GM12872 (cell line): Measurements from ENCODE around the gene KIF18B.

ENCODE experiments used
- TF ChIP-seq, protein P1 (sequence below): IDR thresholded peaks from 3 replicates; pipeline ENCODE4 v1.5.1; 2011; ENCODE audit warnings: low read depth, mild to moderate bottlenecking, low read length, moderate library complexity; ENCODE audit not compliant: insufficient read depth

Gene KIF18B

DNA sequence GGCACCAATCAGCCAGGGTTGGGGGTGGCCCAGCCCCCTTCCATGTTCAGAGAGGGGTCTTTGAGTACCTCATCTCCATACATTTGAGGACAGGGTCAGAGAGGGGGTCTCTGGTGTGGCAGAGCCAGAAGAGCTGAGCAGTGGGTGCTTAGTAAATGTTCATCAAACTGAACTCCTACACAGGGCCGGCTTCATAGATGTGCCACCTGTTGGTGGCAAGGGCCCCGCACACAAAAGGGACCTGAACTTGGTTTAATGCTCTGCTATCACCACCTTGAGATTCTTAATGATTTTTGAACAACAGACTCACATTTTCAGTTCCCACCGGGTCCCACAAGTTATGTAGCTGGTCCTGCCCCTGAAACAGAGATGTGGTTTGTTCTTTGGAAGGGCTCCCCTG, 29.5 kb upstream of the KIF18B start:
- TF ChIP-seq, protein P1, sequence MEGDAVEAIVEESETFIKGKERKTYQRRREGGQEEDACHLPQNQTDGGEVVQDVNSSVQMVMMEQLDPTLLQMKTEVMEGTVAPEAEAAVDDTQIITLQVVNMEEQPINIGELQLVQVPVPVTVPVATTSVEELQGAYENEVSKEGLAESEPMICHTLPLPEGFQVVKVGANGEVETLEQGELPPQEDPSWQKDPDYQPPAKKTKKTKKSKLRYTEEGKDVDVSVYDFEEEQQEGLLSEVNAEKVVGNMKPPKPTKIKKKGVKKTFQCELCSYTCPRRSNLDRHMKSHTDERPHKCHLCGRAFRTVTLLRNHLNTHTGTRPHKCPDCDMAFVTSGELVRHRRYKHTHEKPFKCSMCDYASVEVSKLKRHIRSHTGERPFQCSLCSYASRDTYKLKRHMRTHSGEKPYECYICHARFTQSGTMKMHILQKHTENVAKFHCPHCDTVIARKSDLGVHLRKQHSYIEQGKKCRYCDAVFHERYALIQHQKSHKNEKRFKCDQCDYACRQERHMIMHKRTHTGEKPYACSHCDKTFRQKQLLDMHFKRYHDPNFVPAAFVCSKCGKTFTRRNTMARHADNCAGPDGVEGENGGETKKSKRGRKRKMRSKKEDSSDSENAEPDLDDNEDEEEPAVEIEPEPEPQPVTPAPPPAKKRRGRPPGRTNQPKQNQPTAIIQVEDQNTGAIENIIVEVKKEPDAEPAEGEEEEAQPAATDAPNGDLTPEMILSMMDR: no peak

DNA sequence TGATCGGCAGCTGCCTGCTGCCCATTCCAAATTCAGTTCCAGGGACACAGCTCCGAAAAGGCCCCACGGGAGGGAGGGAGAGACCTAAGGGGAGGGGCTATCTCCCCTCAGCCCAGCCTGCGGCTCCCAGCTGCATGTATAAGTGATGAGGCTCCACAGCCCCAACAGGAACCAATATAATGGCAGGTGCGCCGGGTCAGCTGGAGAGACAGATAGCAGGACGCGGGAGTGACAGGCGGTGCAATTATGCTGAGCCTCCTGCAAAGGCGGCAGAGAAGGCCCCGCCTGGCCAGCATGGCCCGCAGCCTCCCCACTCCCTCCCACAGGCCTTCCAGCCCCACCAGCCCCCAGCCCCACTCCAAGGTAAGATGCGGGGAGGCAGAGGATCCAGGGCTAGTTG, 28.6 kb upstream of the KIF18B start:
- TF ChIP-seq, protein P1: no peak

DNA sequence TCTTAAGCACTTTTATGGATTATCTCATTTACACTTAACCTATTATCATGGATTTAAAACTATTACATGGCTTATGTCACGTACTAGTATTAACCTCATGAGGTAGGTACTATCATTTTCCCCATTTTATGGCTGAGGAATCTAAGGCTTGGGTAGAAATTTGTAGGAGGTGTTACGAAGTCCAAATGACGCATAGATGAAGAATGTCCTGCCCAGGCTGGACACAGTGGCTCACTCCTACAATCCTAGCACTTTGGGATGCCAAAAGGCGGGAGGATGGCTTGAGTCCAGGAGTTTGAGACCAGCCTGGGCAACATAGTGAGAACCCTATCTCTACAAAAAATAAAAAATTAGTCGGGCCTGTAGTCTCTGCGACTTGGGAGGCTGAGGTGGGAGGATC, 25.4 kb upstream of the KIF18B start:
- TF ChIP-seq, protein P1: no peak

DNA sequence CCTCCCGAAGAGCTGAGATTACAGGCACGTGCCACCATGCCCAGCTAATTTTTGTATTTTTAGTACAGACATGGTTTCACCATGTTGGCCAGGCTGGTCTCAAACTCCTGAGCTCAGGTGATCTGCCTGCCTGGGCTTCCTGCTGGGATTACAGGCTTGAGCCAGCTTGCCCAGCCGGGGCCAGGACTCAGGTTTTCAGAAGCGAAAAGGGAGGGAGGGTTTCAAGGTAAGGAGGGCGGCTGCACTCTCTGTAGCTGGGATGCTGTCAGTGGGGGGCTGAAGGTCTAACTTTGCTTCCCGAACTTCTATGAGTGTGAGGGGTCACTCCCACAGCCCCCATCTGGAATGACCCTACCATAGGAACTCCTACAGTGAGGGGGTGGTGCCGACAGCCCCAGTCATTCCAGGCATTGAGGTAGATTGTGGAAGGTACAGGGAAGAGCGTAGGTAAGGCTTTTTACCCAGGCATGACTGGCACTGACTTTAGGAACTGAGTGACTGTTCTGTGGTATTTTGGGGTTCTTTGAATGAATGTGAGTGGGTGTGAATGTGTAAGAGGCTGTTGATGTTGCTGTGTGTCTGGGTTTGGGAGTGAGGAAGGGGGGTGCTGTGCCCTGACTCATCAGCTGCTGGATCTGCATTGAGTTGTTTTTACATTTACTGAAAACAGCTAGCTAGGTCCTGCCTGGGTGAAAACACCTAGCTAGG, 24.4 kb upstream of the KIF18B start:
- TF ChIP-seq, protein P1: no peak

DNA sequence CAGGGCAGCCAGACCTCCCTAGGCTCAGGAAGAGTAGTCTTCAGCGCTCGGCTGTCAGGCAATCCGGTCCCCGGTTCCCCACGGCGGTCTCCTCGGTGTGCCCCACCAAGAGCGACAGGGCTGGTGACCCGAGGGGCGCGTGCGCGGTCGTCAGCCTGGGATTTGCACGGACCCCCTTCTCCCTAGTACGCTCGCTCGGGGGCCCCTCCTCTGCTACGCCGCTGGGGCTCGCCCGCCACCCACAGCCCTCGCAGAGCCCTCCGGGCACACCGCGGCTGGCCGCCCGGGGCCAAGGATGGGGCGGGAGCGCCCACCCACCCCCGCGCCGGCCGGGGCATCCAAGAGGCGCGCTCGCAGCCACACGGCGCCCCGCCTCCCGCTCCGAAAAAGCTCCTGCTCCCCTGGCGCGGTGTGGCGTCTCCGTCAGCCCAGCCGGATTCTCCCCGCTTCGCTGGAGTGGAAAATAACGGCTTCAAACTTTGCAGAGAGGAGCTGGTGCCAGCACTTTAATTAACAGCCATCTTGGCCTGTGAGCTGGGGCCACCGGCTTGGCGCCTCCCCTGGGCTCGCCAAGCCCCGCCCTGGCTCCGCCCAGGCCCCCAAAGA, 22.7 kb upstream of the KIF18B start:
- TF ChIP-seq, protein P1: no peak

DNA sequence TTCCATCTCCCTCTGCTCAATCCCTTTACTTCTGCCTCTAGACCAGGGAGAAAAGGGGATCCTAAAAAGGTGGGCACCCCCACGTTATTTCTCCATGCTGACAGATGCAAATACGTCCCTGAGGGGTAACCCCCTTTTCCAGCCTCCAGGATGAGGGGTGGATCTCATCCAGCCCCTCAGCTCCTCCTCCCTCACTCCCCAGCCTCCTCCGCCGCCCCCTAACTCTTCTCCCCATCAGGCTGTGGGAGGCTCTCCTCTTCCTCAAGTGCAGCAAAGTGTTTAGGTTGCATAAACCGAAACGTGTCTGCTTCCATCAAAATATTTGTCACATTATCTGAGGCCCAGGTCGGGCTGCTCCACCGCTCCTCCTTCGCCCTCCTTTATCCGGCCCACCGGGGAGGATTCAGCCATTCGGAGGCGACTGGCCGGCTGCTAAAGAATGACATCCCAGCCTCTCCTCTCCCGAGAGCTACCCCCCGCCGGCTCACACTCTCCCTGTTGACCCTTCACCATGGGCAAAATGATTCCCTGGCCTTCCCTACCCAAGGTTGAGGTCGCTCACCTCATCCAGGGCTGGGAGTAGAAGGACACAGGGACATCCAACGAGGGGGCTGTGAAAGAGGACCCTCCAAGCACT, 21.7 kb upstream of the KIF18B start:
- TF ChIP-seq, protein P1: no peak

DNA sequence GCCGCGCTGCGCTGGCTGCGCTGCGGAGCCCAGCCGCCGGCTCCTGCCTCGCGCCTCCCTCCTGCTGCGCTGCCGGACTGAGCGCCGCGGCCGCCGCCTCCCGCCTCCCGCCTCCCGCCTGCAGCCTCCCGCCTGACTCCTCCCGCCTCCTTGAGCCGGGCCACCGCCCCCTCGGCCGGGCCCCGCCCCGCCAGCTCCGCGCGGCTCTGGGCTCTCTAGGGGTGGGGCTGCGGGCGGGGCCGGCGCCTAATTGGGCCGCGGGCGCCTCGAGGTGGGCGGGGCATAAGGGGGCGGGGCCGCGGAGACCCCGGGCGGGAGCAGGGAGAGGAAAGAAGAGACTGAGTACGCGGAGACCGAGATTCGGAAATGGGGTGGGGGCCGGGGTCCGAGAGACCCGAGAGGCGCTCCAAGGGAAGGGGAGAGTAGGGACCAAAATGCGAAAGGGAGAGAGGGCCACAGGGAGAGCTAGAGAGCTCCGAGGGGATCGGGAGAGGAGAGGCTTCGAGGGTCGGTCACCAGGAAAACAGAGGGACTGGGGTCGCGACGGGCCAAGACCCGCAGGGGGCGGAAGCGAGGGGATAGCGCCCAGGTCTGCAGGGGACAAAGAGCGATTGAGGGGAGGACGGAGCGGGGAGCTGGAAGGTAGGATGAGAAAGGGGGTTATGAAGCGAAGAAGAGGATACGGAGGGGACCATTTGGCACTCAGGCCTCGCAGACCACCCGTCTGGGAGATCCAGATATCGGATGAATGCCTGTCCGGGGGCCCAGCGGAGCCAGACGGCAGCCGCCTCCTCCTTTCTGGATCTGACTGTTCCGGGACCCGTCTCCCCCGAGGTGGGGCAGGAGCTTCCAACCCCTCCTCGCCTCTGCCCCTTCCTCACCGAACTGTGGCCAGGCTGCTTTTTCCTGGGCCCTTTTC, 20.9 kb upstream of the KIF18B start, which contains the start of gene C1QL1:
Gene C1QL1 (minus strand): TSS at position 79 of the 919 bp plus-strand sequence. CDS start 255 bp downstream, outside the sequence.
- TF ChIP-seq, protein P1: peak; percentile 15; the same call in 1 of the 3 replicates
